ENCODE data around the gene HIVEP3. TPM values are rescaled to one million over a fixed set of nuclear protein-coding genes. Genes with fewer than 3 reads are reported as not detected.

HIVEP3 gene
- total RNA-seq, 2 donors from 2014 or later, result 0.13 to 0.99 TPM

DNA sequence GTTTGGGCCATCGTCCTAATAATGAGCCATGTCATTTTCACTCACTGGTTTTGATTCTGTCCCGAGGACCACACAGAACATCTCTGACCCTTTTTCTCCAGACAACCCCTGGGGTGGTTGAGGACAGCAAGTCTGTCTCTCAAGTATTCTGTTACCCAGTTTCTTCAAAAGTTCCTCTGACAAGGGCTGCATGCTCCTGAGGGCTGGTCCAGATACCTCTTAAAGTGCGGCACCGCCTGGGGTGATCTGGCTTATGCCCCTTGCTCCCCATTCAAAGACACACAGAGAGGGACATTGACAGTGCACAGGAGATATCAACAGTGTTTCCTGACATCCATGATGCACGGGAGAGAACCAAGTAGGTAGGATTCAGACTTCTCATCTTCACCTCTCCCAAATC lies 301.4 kb downstream of the HIVEP3 start:
- H3K27me3 Mint-ChIP-seq (ENCODE audit: insufficient read depth), result no peaks in the 10 kb centered on the region
- 81 to 85% methylated on average over 4 to 5 of the region's 5 CpGs for WGBS, 2 experiments (ENCODE audit: insufficient coverage in 1 of 2, insufficient read length in 1 of 2)

DNA sequence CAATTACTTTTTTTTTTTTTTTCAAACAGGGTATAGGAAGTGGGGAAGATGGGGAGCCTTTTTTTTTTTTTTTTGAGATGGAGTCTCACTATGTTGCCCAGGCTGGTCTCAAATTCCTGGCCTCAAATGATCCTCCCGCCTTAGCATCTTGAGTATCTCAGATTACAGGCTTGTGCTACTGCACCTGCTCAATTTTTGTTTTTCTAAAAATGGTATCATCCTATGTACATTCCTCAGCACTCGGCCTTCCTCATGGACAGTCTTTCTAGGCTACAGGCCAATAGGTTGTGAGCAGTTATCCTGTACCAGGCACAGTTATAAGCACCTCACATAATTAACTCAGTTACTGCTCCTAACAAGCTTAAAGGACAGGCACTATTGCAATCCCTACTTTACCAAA lies 302.2 kb downstream of the HIVEP3 start:
- Histone ChIP-seq H3K27ac (ENCODE audit: low read depth, low read length) (no peak overlapping the region), H3K4me3 (ENCODE audit: low read length) (no peak overlapping the region), H3K9ac (ENCODE audit: extremely low read depth, low read length, poor library complexity, severe bottlenecking) (no peak overlapping the region), H3K9me3 (ENCODE audit: control insufficient read depth, low read length) (no peaks in the 10 kb centered on the region), H3K27me3 (ENCODE audit: control insufficient read depth, insufficient read depth, low read length, poor library complexity, severe bottlenecking) (no peaks in the 10 kb centered on the region), H3K4me1 (ENCODE audit: control insufficient read depth, insufficient read depth, low read length) (no peaks in the 10 kb centered on the region), H3K36me3 (ENCODE audit: control insufficient read depth, insufficient read depth, low read length) (no peaks in the 10 kb centered on the region)
- TF ChIP-seq, protein P1, sequence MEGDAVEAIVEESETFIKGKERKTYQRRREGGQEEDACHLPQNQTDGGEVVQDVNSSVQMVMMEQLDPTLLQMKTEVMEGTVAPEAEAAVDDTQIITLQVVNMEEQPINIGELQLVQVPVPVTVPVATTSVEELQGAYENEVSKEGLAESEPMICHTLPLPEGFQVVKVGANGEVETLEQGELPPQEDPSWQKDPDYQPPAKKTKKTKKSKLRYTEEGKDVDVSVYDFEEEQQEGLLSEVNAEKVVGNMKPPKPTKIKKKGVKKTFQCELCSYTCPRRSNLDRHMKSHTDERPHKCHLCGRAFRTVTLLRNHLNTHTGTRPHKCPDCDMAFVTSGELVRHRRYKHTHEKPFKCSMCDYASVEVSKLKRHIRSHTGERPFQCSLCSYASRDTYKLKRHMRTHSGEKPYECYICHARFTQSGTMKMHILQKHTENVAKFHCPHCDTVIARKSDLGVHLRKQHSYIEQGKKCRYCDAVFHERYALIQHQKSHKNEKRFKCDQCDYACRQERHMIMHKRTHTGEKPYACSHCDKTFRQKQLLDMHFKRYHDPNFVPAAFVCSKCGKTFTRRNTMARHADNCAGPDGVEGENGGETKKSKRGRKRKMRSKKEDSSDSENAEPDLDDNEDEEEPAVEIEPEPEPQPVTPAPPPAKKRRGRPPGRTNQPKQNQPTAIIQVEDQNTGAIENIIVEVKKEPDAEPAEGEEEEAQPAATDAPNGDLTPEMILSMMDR (conservative IDR thresholded peaks at IDR 0.05), result no peak
- peaks cover 4% of the 10 kb centered on the region for H3K4me1 Mint-ChIP-seq
- H3K27ac Mint-ChIP-seq, result no peak overlapping the region
- DNase-seq, result no peak
- no peak overlapping the region for H3K4me3 Mint-ChIP-seq
- H3K36me3 Mint-ChIP-seq (ENCODE audit: low read depth), result no peaks in the 10 kb centered on the region
- no peaks in the 10 kb centered on the region for H3K9me3 Mint-ChIP-seq
- no peaks in the 10 kb centered on the region for H3K27me3 Mint-ChIP-seq (ENCODE audit: insufficient read depth)
- WGBS, 2 experiments (ENCODE audit: insufficient coverage in 1 of 2, insufficient read length in 1 of 2), result 92 to 100% methylated on average over 2 of the region's 2 CpGs

More for the DNA sequence above, 301.4 kb downstream of the HIVEP3 start:
- H3K9me3 ChIP-seq (ENCODE audit: control insufficient read depth, low read length), result no peaks in the 10 kb centered on the region
- no peak overlapping the region for H3K27ac Mint-ChIP-seq
- no peaks in the 10 kb centered on the region for H3K36me3 Mint-ChIP-seq (ENCODE audit: low read depth)
- H3K36me3 ChIP-seq (ENCODE audit: control insufficient read depth, insufficient read depth, low read length), result no peaks in the 10 kb centered on the region
- TF ChIP-seq, protein P1 (conservative IDR thresholded peaks at IDR 0.05), result no peak
- H3K27me3 ChIP-seq (ENCODE audit: control insufficient read depth, insufficient read depth, low read length, poor library complexity, severe bottlenecking), result no peaks in the 10 kb centered on the region
- no peaks in the 10 kb centered on the region for H3K9me3 Mint-ChIP-seq
- peaks cover 4% of the 10 kb centered on the region for H3K4me1 Mint-ChIP-seq
- no peaks in the 10 kb centered on the region for H3K4me1 ChIP-seq (ENCODE audit: control insufficient read depth, insufficient read depth, low read length)
- H3K27ac ChIP-seq (ENCODE audit: low read depth, low read length), result no peak overlapping the region
- no peak overlapping the region for H3K9ac ChIP-seq (ENCODE audit: extremely low read depth, low read length, poor library complexity, severe bottlenecking)
- peak; percentile 26 for DNase-seq
- H3K4me3 ChIP-seq (ENCODE audit: low read length), result no peak overlapping the region
- H3K4me3 Mint-ChIP-seq, result no peak overlapping the region

DNA sequence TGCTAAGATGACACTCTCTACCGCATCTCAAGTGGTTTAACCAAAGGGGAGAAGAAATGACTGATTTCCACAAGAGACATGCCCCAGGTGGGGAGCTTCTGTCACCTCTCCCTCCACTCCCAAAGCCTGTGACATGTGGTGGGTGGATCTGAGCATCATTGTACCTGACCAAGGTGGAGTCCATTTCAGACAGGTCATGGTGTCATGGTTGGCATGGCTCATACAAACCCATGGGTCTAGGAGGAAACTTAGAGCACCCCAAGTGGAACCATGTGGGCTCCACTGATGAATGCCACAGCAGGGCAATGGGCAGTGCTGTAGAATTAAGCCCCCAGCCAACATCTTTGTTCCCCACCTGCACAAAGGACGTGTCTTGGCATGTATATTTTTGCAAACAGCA lies 302.7 kb downstream of the HIVEP3 start:
- Mint-ChIP-seq H3K9me3 (no peaks in the 10 kb centered on the region), H3K4me3 (no peak overlapping the region), H3K36me3 (ENCODE audit: low read depth) (no peaks in the 10 kb centered on the region), H3K27me3 (ENCODE audit: insufficient read depth) (no peaks in the 10 kb centered on the region), H3K4me1 (peaks cover 4% of the 10 kb centered on the region), H3K27ac (no peak overlapping the region)
- H3K4me1 ChIP-seq (ENCODE audit: control insufficient read depth, insufficient read depth, low read length), result no peaks in the 10 kb centered on the region
- TF ChIP-seq, protein P1 (conservative IDR thresholded peaks at IDR 0.05), result no peak
- H3K9me3 ChIP-seq (ENCODE audit: control insufficient read depth, low read length), result no peaks in the 10 kb centered on the region
- no peak overlapping the region for H3K27ac ChIP-seq (ENCODE audit: low read depth, low read length)
- H3K36me3 ChIP-seq (ENCODE audit: control insufficient read depth, insufficient read depth, low read length), result no peaks in the 10 kb centered on the region
- no peaks in the 10 kb centered on the region for H3K27me3 ChIP-seq (ENCODE audit: control insufficient read depth, insufficient read depth, low read length, poor library complexity, severe bottlenecking)
- peak; percentile 20 for DNase-seq
- H3K9ac ChIP-seq (ENCODE audit: extremely low read depth, low read length, poor library complexity, severe bottlenecking), result no peak overlapping the region
- no peak overlapping the region for H3K4me3 ChIP-seq (ENCODE audit: low read length)
- WGBS, 2 experiments (ENCODE audit: insufficient coverage in 1 of 2, insufficient read length in 1 of 2), result 83 to 89% methylated on average over 2 of the region's 2 CpGs
